NCI-H1930 (cell line): ENCODE measurements around the gene MYCBPAP.

Experiments
- DNase-seq, 2 experiments: peaks; one replicate each; lab custom pipeline; 2025; lab: John Stamatoyannopoulos, UW

MYCBPAP gene

GRCh38 chr17:50556803-50557202, 48.6 kb downstream of the MYCBPAP start:
- no peak for DNase-seq

DNA sequence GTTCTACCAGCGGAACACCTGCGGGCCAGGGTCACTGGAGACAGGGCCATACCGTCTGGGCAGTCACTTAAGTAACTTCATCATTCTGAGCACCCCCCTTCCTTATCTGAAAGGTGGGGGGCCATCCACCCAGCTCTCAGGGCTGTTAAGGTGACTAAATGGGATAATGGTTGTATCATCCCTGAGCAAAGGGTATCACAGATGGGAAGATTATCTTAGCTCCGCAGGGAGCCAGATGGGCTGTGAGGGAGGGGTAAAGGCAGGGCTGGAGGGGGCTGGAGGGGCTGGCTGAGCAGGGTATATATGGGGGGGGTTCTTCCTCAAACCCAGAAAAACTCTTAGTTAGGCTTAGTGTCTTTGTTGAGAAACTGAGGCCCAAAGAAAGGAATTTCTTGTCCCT, 49.4 kb downstream of the MYCBPAP start:
- DNase-seq: no peak

DNA sequence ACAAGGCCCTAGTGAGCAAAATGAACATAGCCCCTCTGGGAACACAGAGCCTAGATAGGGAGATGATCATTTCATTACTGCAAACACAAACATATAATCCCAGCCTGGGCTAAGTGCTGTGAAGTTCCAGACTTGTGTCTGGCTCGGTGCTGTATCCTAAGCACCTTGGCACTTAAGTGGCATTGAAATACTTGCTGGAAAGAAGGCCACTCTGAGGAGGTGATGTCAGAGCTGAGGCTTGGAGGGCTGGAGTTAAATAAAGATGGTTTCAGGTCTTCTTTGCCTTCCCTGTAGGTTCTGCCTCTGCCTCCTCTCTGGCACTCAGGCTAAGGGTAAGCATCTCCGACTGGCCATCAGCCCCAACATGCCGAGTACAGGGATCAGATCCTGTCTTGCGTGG, 49.9 kb downstream of the MYCBPAP start:
- no peak for DNase-seq

- no peak for DNase-seq
Observed at GRCh38 chr17:50558581-50558940, 50.3 kb downstream of the MYCBPAP start.

DNA sequence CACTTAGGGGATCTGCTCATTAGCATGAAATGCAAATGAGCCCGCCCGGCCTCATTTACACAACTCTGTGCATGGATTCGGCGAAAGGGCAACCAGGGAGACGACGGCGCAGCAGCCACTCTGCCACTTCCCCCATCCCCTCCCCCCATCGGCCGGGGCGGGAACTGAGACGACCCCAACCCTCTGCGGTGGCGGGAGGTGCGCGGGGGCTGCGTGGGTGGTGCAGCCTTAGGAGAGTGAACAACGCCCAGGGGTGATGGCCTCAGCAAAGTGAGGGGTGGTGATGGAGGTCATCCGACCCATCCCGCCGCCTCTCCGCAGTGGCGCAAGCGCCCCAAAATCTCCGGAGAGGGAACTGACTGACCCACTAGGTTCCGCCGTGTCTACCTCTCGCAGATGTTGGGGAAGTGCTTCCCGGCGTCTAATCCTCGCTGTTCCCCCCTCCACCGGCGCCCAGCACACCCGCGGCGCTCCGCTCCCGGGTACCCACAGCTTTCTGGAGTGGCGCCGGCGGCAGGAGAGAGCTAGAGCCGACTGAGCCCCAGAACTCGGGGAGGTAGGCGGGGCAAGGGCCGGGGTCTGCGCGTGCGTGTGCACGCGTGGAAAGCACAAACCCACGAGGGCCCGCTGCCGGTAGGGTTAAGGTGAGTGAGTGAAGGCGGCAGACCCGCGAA, 50.8 kb downstream of the MYCBPAP start:
- DNase-seq: no peak

DNA sequence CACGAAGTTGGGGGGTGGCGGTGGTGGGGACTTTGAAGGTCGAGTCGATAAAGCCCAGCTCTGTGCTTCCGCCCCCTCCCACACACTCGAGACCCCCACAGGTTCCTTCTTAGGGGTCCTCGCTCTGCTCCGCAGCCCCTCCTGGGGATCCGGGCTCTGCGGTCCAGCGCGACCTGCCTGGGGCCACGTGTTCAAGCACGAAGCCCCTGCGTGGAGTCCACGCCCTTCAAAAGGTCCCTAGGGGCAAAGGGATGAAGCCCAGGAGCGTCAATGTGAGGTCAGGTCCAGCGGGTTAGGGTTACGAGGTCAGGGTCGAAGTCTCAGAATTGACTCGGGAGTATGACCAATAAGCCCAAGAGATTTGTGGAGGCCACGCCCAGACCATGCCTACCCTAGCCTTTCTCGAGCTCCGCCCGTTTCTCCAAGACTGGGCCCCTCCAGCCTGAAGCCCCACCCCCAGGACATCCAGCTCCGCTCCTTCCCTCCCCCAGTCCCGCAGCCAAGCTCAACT, 51.5 kb downstream of the MYCBPAP start:
- DNase-seq: peak in 1 of 2 experiments; percentile 18

GRCh38 chr17:50560185-50560824, 52.1 kb downstream of the MYCBPAP start, which contains the start of gene CACNA1G:
Gene CACNA1G, plus strand, starts transcription at chr17:50560715. Its CDS starts 745 bp downstream, at chr17:50561460.
- peak; percentile 66 to 73 for DNase-seq

GRCh38 chr17:50560931-50561745, 52.9 kb downstream of the MYCBPAP start:
- DNase-seq: no peak

GRCh38 chr17:50561746-50562141, 53.5 kb downstream of the MYCBPAP start:
- DNase-seq: no peak

- no peak for DNase-seq
Observed at GRCh38 chr17:50562242-50563091, 54.2 kb downstream of the MYCBPAP start.

- DNase-seq: no peak
Observed at GRCh38 chr17:50563092-50563511, 54.9 kb downstream of the MYCBPAP start.

DNA sequence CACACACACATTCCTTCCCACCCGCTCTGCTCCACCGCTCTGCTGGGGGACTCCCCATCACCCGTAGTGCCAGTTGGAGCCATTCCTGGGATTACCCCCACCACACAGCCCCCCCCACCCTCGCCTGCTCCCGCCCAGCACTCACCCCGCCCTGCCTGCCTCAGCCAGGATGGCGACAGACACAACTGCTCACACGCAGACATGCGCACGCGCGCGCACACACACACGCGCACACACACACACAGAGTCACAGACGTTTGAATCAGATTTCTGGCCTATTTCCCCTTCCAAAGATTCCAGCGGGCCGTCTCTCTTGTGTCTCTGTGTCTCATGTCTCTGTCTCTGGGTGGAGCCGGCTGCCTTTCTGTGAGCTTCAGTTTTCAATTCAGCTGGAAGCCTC, 56.7 kb downstream of the MYCBPAP start:
- DNase-seq: no peak

- DNase-seq: no peak
Observed at GRCh38 chr17:50565402-50566350, 57.4 kb downstream of the MYCBPAP start.

DNA sequence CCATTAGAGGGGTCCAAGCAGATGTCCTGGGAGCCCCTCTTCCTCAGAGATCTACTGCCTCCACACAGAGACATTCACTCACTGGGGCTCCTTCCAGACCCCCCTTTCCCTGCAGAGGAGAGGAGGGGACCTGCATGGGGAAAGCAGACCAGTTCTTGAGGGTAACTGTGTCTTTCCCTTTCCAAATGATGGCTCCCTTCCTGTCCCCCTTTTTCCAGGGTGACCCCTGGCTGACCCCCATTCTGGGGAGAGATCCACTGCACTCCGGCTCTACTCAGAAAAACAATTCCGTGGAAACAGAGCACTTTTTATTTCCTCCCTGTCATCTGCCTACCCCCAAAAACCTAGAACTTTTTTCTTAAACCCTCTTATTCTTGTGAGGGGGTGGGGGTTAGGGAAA, 58.6 kb downstream of the MYCBPAP start:
- no peak for DNase-seq

DNA sequence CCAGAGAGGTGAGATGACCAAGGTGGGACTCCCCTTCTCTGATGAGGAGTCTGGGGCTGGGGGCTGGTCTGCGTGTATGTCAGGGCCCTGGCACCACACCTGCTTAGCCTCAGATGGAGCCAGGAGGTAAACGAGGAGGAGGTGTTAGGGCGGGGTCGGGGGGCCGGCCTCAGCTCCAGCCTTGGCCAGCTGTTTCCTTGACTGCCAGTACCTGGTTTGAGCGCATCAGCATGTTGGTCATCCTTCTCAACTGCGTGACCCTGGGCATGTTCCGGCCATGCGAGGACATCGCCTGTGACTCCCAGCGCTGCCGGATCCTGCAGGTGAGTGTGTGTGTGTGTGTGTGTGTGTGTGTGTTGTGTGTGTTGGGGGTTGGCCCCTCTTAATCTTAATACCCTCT, 60.4 kb downstream of the MYCBPAP start:
- no peak for DNase-seq

DNA sequence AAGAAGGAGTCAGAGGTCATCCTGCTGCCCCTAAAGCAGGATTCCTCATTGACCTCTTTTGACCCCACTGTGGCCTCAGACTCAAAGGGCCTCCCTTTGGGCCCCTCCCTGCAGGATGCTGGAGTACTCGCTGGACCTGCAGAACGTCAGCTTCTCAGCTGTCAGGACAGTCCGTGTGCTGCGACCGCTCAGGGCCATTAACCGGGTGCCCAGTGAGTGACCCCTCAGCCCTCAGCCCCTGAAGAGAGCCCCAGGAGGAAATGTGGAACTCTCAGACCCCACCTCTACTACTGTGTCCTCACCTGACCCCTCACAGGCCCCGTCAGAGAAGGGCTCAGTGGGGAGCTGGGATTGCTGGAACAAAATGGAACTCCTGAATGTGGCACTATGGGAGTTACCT, 61.4 kb downstream of the MYCBPAP start:
- DNase-seq: no peak

DNA sequence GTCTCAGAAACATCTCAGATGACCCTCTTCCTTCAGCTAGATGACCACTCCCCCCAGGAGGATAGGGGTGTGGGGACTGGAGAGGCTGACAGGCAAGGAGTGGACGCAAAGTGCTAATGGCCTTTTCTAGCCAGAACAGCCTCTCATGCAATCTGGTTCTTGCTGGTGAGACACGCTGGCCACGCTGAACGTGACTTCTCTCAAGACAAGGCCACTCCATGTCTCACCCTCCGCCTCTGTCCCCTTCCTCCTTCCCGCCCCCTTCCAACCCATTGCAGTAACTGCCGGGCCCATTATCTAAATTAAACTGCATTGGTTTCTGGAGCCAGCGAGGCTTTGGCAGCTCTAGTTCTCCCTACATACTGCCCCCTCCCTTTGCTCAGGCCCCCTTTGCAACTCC, 61.8 kb downstream of the MYCBPAP start:
- DNase-seq: no peak

GRCh38 chr17:50570528-50570927, 62.3 kb downstream of the MYCBPAP start:
- no peak for DNase-seq

- DNase-seq: no peak
Observed at GRCh38 chr17:50571681-50572080, 63.4 kb downstream of the MYCBPAP start.

DNA sequence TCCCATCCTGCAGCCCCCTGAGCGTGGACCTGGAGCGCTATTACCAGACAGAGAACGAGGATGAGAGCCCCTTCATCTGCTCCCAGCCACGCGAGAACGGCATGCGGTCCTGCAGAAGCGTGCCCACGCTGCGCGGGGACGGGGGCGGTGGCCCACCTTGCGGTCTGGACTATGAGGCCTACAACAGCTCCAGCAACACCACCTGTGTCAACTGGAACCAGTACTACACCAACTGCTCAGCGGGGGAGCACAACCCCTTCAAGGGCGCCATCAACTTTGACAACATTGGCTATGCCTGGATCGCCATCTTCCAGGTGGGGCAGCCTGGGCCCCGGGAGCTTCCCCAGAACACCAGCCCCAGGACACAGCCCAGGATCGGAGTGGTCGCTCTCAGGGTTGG, 64.3 kb downstream of the MYCBPAP start:
- no peak for DNase-seq
